HepG2 (cell line): ENCODE measurements around the gene ICE2. TPM values are rescaled to one million over a fixed set of nuclear protein-coding genes. Genes with fewer than 3 reads are reported as not detected.

Experiments used
- BHLHE40 ChIP-seq: IDR thresholded peaks from 2 replicates; pipeline ENCODE4 v1.6.1; 2011; ENCODE audit warnings: low read length, improper control_type of control experiment
- CEBPB ChIP-seq: IDR thresholded peaks from 2 replicates; pipeline ENCODE4 v1.6.1; 2011; ENCODE audit warnings: low read depth, low read length, improper control_type of control experiment, borderline replicate concordance
- CHD4 ChIP-seq: fragments of 200-600 bp; sonication (generic); IDR thresholded peaks from 2 replicates; pipeline ENCODE4 v1.7.0; 2017; ENCODE audit warnings: mild to moderate bottlenecking, low read length, borderline replicate concordance
- GATAD1 ChIP-seq: IDR thresholded peaks from 2 replicates; pipeline ENCODE4 v1.6.1; 2016; ENCODE audit warnings: missing genetic modification reagents, missing compliant biosample characterization
- HHEX ChIP-seq: IDR thresholded peaks from 2 replicates; pipeline ENCODE4 v1.6.1; 2016; ENCODE audit warnings: control low read depth
- HNRNPLL ChIP-seq: fragments of 200-400 bp; formaldehyde crosslinking; IDR thresholded peaks from 2 replicates; pipeline ENCODE4 v1.6.1; 2017; ENCODE audit warnings: mild to moderate bottlenecking, low read depth, low read length; ENCODE audit not compliant: poor library complexity, severe bottlenecking
- KLF15 ChIP-seq: sonication (generic); formaldehyde crosslinking; IDR thresholded peaks from 2 replicates; pipeline ENCODE4 v1.8.1; 2023; ENCODE audit warnings: borderline replicate concordance, mild to moderate bottlenecking, inconsistent platforms, missing genetic modification reagents, mixed read lengths
- MEIS2 ChIP-seq: sonication (generic); formaldehyde crosslinking; IDR thresholded peaks from 2 replicates; pipeline ENCODE4 v1.9.0; 2021; ENCODE audit warnings: mild to moderate bottlenecking, missing genetic modification reagents
- NFE2 ChIP-seq: sonication (generic); formaldehyde crosslinking; IDR thresholded peaks from 2 replicates; pipeline ENCODE4 v1.4.0; 2020; ENCODE audit warnings: missing genetic modification reagents
- SMC3 ChIP-seq: IDR thresholded peaks from 2 replicates; pipeline ENCODE4 v1.6.1; 2011; ENCODE audit warnings: low read length, improper control_type of control experiment
- ZFP62 ChIP-seq: sonication (generic); formaldehyde crosslinking; IDR thresholded peaks from 2 replicates; pipeline ENCODE4 v1.4.0; 2020; ENCODE audit warnings: missing genetic modification reagents
- ZNF180 ChIP-seq: sonication (generic); formaldehyde crosslinking; IDR thresholded peaks from 2 replicates; pipeline ENCODE4 v1.4.0; 2020; ENCODE audit warnings: low read depth, missing genetic modification reagents, borderline replicate concordance
- ZNF260 ChIP-seq: sonication (generic); formaldehyde crosslinking; IDR thresholded peaks from 2 replicates; pipeline ENCODE4 v1.4.0; 2020; ENCODE audit warnings: missing genetic modification reagents, low read depth, mild to moderate bottlenecking, borderline replicate concordance
- ZNF30 ChIP-seq: sonication (generic); formaldehyde crosslinking; IDR thresholded peaks from 2 replicates; pipeline ENCODE4 v1.5.0; 2020; ENCODE audit warnings: mild to moderate bottlenecking, missing genetic modification reagents
- ZNF614 ChIP-seq: IDR thresholded peaks from 2 replicates; pipeline ENCODE4 v1.6.1; 2018; ENCODE audit warnings: missing biosample characterization, missing genetic modification reagents, inconsistent platforms, borderline replicate concordance
- ZNF7 ChIP-seq: IDR thresholded peaks from 2 replicates; pipeline ENCODE4 v1.6.1; 2016; ENCODE audit warnings: missing biosample characterization, missing genetic modification reagents
- ZNF749 ChIP-seq: sonication (generic); formaldehyde crosslinking; IDR thresholded peaks from 2 replicates; pipeline ENCODE4 v1.8.0; 2022; ENCODE audit warnings: mild to moderate bottlenecking, missing genetic modification reagents, moderate library complexity, borderline replicate concordance
- ZNF75D ChIP-seq: sonication (generic); formaldehyde crosslinking; IDR thresholded peaks from 2 replicates; pipeline ENCODE4 v1.8.1; 2023; ENCODE audit warnings: missing genetic modification reagents, mild to moderate bottlenecking, borderline replicate concordance
- ZNF816 ChIP-seq: sonication (generic); formaldehyde crosslinking; IDR thresholded peaks from 2 replicates; pipeline ENCODE4 v1.8.0; 2022; ENCODE audit warnings: missing genetic modification reagents, mild to moderate bottlenecking, borderline replicate concordance
- polyA plus RNA-seq, 8 experiments: library from polyadenylated mRNA; depleted of rRNA in 3 of 8; stranded (reverse) in 7 of 8; unstranded in 1 of 8; fragments of >200 nt; fragmentation: Illumina TruSeq in 4 of 8; extraction: Trizol in 4 of 8; gene quantifications; 2 replicates each; pipeline versions ENCODE4 v1.2.1 to v1.2.3, GENCODE V29; 2011 to 2016; ENCODE audit warnings: low read depth in 4 of 8, missing spikeins in 1 of 8, mixed read lengths in 1 of 8; ENCODE audit not compliant: insufficient read depth in 1 of 8
- total RNA-seq, 5 experiments: library from RNA; depleted of rRNA; stranded (reverse); fragments of >200 nt; fragmentation: Illumina TruSeq; extraction: Trizol; gene quantifications; 2 replicates each; pipeline ENCODE4 v1.2.3, GENCODE V29; 2016; ENCODE audit warnings: low read depth in 1 of 5
- TF ChIP-seq, protein P1 (sequence below): sonication (generic); formaldehyde crosslinking; IDR thresholded peaks from 2 replicates; pipeline ENCODE4 v1.9.0; 2021; ENCODE audit warnings: missing genetic modification reagents, mild to moderate bottlenecking, borderline replicate concordance
- TF ChIP-seq, protein P2 (sequence below): sonication (generic); formaldehyde crosslinking; IDR thresholded peaks from 2 replicates; pipeline ENCODE4 v1.5.1; 2020; ENCODE audit warnings: missing genetic modification reagents, mild to moderate bottlenecking, borderline replicate concordance
- TF ChIP-seq, protein P3 (sequence below): sonication (generic); formaldehyde crosslinking; IDR thresholded peaks from 2 replicates; pipeline ENCODE4 v1.4.0; 2020; ENCODE audit warnings: missing genetic modification reagents, borderline replicate concordance
- TF ChIP-seq, protein P4 (sequence below): sonication (generic); formaldehyde crosslinking; IDR thresholded peaks from 2 replicates; pipeline ENCODE4 v1.8.0; 2022; ENCODE audit warnings: mild to moderate bottlenecking, missing genetic modification reagents, borderline replicate concordance
- TF ChIP-seq, protein P5 (sequence below): sonication (generic); formaldehyde crosslinking; IDR thresholded peaks from 2 replicates; pipeline ENCODE4 v1.8.1; 2023; ENCODE audit warnings: missing genetic modification reagents, mild to moderate bottlenecking, borderline replicate concordance

The ICE2 gene
- total and polyA plus RNA-seq, 2 of the 13 experiments (the other 11 are each of a cell fraction or from before 2014, with no cell fraction given) = 24.8 to 26.4 TPM

DNA sequence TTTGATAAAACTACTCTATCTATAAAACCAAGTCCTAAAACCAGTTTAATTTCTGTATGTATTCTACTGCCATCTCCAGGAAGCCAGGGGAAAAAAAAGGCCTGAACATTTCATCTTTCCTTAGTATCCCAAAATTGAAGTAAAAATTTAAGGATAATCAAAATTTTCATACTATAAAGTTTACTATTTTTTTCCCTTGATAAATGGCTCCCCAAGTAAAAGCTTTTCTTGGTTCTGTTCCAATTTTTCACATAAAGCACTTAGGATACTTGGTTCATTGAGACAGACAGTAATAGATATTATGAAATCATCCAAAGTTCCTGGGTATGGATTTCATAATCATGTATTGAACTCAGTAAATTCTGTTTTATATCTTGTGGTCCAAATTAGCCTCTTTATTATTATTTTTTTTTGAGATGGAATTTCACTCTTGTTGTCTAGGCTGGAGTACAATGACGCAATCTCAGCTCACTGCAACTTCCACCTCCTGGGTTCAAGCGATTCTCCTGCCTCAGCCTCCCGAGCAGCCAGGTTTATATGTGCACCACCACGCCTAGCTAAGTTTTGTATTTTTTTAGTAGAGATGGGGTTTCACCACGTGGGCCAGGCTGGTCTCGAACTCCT, 34.5 kb downstream of the ICE2 start (continued):
- TF ChIP-seq ZNF75D = no peak
- TF ChIP-seq ZNF816 (CRISPR knock-in tag) = no peak
- TF ChIP-seq, protein P1, sequence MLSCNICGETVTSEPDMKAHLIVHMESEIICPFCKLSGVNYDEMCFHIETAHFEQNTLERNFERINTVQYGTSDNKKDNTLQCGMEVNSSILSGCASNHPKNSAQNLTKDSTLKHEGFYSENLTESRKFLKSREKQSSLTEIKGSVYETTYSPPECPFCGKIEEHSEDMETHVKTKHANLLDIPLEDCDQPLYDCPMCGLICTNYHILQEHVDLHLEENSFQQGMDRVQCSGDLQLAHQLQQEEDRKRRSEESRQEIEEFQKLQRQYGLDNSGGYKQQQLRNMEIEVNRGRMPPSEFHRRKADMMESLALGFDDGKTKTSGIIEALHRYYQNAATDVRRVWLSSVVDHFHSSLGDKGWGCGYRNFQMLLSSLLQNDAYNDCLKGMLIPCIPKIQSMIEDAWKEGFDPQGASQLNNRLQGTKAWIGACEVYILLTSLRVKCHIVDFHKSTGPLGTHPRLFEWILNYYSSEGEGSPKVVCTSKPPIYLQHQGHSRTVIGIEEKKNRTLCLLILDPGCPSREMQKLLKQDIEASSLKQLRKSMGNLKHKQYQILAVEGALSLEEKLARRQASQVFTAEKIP = no peak
- peak; percentile 58 for TF ChIP-seq SMC3
- TF ChIP-seq, protein P2, sequence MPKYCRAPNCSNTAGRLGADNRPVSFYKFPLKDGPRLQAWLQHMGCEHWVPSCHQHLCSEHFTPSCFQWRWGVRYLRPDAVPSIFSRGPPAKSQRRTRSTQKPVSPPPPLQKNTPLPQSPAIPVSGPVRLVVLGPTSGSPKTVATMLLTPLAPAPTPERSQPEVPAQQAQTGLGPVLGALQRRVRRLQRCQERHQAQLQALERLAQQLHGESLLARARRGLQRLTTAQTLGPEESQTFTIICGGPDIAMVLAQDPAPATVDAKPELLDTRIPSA (CRISPR knock-in tag) = no peak
- no peak for TF ChIP-seq ZNF260 (CRISPR knock-in tag)
- no peak for TF ChIP-seq MEIS2 (CRISPR knock-in tag)
- TF ChIP-seq ZNF180 = no peak
- no peak for TF ChIP-seq GATAD1 (CRISPR knock-in tag)
- TF ChIP-seq CHD4 = no peak
- TF ChIP-seq CEBPB = peak; percentile 53; the same call in 1 of the 2 replicates
- no peak for TF ChIP-seq NFE2 (CRISPR knock-in tag)
- no peak for TF ChIP-seq ZFP62 (CRISPR knock-in tag)
- TF ChIP-seq BHLHE40 = no peak
- no peak for TF ChIP-seq ZNF749 (CRISPR knock-in tag)
- TF ChIP-seq ZNF7 (CRISPR knock-in tag) = no peak
- no peak for TF ChIP-seq ZNF30 (CRISPR knock-in tag)
- TF ChIP-seq HNRNPLL = no peak
- TF ChIP-seq, protein P3, sequence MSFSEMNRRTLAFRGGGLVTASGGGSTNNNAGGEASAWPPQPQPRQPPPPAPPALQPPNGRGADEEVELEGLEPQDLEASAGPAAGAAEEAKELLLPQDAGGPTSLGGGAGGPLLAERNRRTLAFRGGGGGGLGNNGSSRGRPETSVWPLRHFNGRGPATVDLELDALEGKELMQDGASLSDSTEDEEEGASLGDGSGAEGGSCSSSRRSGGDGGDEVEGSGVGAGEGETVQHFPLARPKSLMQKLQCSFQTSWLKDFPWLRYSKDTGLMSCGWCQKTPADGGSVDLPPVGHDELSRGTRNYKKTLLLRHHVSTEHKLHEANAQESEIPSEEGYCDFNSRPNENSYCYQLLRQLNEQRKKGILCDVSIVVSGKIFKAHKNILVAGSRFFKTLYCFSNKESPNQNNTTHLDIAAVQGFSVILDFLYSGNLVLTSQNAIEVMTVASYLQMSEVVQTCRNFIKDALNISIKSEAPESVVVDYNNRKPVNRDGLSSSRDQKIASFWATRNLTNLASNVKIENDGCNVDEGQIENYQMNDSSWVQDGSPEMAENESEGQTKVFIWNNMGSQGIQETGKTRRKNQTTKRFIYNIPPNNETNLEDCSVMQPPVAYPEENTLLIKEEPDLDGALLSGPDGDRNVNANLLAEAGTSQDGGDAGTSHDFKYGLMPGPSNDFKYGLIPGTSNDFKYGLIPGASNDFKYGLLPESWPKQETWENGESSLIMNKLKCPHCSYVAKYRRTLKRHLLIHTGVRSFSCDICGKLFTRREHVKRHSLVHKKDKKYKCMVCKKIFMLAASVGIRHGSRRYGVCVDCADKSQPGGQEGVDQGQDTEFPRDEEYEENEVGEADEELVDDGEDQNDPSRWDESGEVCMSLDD = no peak
- no peak for TF ChIP-seq KLF15 (CRISPR knock-in tag)
- no peak for TF ChIP-seq ZNF614 (CRISPR knock-in tag)
- TF ChIP-seq HHEX (CRISPR knock-in tag) = no peak
- TF ChIP-seq, protein P4, sequence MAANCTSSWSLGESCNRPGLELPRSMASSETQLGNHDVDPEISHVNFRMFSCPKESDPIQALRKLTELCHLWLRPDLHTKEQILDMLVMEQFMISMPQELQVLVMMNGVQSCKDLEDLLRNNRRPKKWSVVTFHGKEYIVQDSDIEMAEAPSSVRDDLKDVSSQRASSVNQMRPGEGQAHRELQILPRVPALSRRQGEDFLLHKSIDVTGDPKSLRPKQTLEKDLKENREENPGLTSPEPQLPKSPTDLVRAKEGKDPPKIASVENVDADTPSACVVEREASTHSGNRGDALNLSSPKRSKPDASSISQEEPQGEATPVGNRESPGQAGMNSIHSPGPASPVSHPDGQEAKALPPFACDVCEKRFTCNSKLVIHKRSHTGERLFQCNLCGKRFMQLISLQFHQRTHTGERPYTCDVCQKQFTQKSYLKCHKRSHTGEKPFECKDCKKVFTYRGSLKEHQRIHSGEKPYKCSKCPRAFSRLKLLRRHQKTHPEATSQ = no peak
- TF ChIP-seq, protein P5, sequence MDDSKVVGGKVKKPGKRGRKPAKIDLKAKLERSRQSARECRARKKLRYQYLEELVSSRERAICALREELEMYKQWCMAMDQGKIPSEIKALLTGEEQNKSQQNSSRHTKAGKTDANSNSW (CRISPR knock-in tag) = no peak
